NT2/D1 (cell line): ENCODE data around the gene OR5K2.

ENCODE experiments used
- DNase-seq: peaks from one replicate; pipeline ENCODE4 v3.0.0-alpha.2; 2011; ENCODE audit warnings: low read depth, low spot score
- H3K27me3 ChIP-seq: 2 replicates; pipeline ENCODE4 v1.6.0; 2011; ENCODE audit warnings: mild to moderate bottlenecking; ENCODE audit not compliant: insufficient read length, insufficient read depth
- H3K36me3 ChIP-seq: 2 replicates; pipeline ENCODE4 v1.6.1; 2011; ENCODE audit warnings: mild to moderate bottlenecking, low read length, mixed read lengths; ENCODE audit not compliant: insufficient read depth, insufficient read length
- H3K4me1 ChIP-seq: 2 replicates; pipeline ENCODE4 v1.5.1; 2011; ENCODE audit not compliant: insufficient read depth, insufficient read length
- H3K4me3 ChIP-seq: 2 replicates; pipeline ENCODE4 v1.5.1; 2011; ENCODE audit warnings: low read depth; ENCODE audit not compliant: insufficient read length
- H3K9ac ChIP-seq: 2 replicates; pipeline ENCODE4 v1.6.0; 2011; ENCODE audit warnings: low read depth; ENCODE audit not compliant: insufficient read length
- H3K9me3 ChIP-seq: 2 replicates; pipeline ENCODE4 v1.5.1; 2011; ENCODE audit warnings: mild to moderate bottlenecking, low read length; ENCODE audit not compliant: insufficient read depth
- SUZ12 ChIP-seq: IDR thresholded peaks from 2 replicates; pipeline ENCODE4 v1.6.1; 2011; ENCODE audit not compliant: insufficient read length, insufficient read depth; ENCODE audit errors: extremely low read depth
- YY1 ChIP-seq: IDR thresholded peaks from 2 replicates; pipeline ENCODE4 v1.6.1; 2011; ENCODE audit not compliant: insufficient read length, insufficient read depth
- ZNF274 ChIP-seq: IDR thresholded peaks from 2 replicates; pipeline ENCODE4 v1.6.1; 2011; ENCODE audit warnings: mild to moderate bottlenecking, low read depth, low read length

The OR5K2 gene

GRCh38 chr3:98522544-98523281, 25.2 kb downstream of the OR5K2 start, which contains the start of gene CLDND1:
TSS of gene CLDND1 (minus strand) at chr3:98522902. CDS start at chr3:98521424, 1,478 bp downstream.
- no peak for TF ChIP-seq ZNF274
- TF ChIP-seq YY1: no peak
- no peak for TF ChIP-seq SUZ12
- H3K27me3 ChIP-seq: no peaks in the 10 kb centered on the region
- H3K9me3 ChIP-seq: no peaks in the 10 kb centered on the region
- DNase-seq: peak; percentile 93
- peak within 1 kb of the TSS; percentile 58 for H3K9ac ChIP-seq
- H3K36me3 ChIP-seq: peaks cover 36% of the 10 kb centered on the region
- no peaks in the 10 kb centered on the region for H3K4me1 ChIP-seq
- H3K4me3 ChIP-seq: peak within 1 kb of the TSS; percentile 70

GRCh38 chr3:98525494-98525893, 28.0 kb downstream of the OR5K2 start:
- Histone ChIP-seq H3K9me3 (no peaks in the 10 kb centered on the region), H3K4me1 (no peaks in the 10 kb centered on the region)
- TF ChIP-seq YY1 (no peak), ZNF274 (no peak), SUZ12 (no peak)

GRCh38 chr3:98528474-98529346, 31.2 kb downstream of the OR5K2 start:
- Histone ChIP-seq H3K4me3 (no peak overlapping the region), H3K9me3 (no peaks in the 10 kb centered on the region), H3K4me1 (no peaks in the 10 kb centered on the region), H3K36me3 (no peaks in the 10 kb centered on the region), H3K27me3 (no peaks in the 10 kb centered on the region), H3K9ac (no peak overlapping the region)
- no peak for DNase-seq
- TF ChIP-seq ZNF274 (no peak), SUZ12 (no peak), YY1 (no peak)

More at GRCh38 chr3:98525494-98525893, 28.0 kb downstream of the OR5K2 start:
- no peak overlapping the region for H3K9ac ChIP-seq
- DNase-seq: no peak
- H3K4me3 ChIP-seq: no peak overlapping the region
- no peaks in the 10 kb centered on the region for H3K27me3 ChIP-seq
- peaks cover 8% of the 10 kb centered on the region for H3K36me3 ChIP-seq

- H3K27me3 ChIP-seq: no peaks in the 10 kb centered on the region
- DNase-seq: no peak
- no peak overlapping the region for H3K4me3 ChIP-seq
- no peaks in the 10 kb centered on the region for H3K9me3 ChIP-seq
- no peak overlapping the region for H3K9ac ChIP-seq
- no peaks in the 10 kb centered on the region for H3K4me1 ChIP-seq
- no peak for TF ChIP-seq ZNF274
- no peak for TF ChIP-seq SUZ12
- TF ChIP-seq YY1: no peak
- no peaks in the 10 kb centered on the region for H3K36me3 ChIP-seq
These were observed 32.5 kb downstream of the OR5K2 start for GRCh38 chr3:98529856-98530459.

GRCh38 chr3:98530676-98531075, 33.2 kb downstream of the OR5K2 start:
- Histone ChIP-seq H3K27me3 (no peaks in the 10 kb centered on the region), H3K9me3 (no peaks in the 10 kb centered on the region), H3K4me1 (no peaks in the 10 kb centered on the region), H3K4me3 (no peak overlapping the region), H3K9ac (no peak overlapping the region), H3K36me3 (no peaks in the 10 kb centered on the region)
- no peak for DNase-seq
- TF ChIP-seq SUZ12 (no peak), YY1 (no peak), ZNF274 (no peak)

- Histone ChIP-seq H3K36me3 (no peaks in the 10 kb centered on the region), H3K4me1 (no peaks in the 10 kb centered on the region), H3K9ac (no peak within 1 kb of the TSS), H3K27me3 (no peaks in the 10 kb centered on the region), H3K4me3 (no peak within 1 kb of the TSS), H3K9me3 (no peaks in the 10 kb centered on the region)
- TF ChIP-seq SUZ12 (no peak), ZNF274 (no peak), YY1 (no peak)
- no peak for DNase-seq
These were observed 34.3 kb downstream of the OR5K2 start, which contains the start of gene GPR15 for GRCh38 chr3:98531622-98532274. TSS of gene GPR15 (plus strand) at chr3:98531978. CDS start at chr3:98532034, 56 bp downstream.
